Erythroblast (primary cell): ENCODE measurements around the gene COPS3.
A peak's percentile ranks its signal among the peaks of the same experiment; 100 is the strongest.

Source experiments
- DNase-seq, 2 experiments: peaks; one replicate each; lab custom pipeline; 2025; lab: John Stamatoyannopoulos, UW
- GATA1 ChIP-seq: IDR thresholded peaks from 2 replicates; pipeline ENCODE4 v1.6.1; 2011; ENCODE audit warnings: low read depth, mild to moderate bottlenecking, control low read depth, low read length, moderate library complexity
- POLR2A ChIP-seq: IDR thresholded peaks from 2 replicates; pipeline ENCODE4 v1.6.1; 2011; ENCODE audit warnings: mild to moderate bottlenecking, low read length

Gene COPS3

DNA sequence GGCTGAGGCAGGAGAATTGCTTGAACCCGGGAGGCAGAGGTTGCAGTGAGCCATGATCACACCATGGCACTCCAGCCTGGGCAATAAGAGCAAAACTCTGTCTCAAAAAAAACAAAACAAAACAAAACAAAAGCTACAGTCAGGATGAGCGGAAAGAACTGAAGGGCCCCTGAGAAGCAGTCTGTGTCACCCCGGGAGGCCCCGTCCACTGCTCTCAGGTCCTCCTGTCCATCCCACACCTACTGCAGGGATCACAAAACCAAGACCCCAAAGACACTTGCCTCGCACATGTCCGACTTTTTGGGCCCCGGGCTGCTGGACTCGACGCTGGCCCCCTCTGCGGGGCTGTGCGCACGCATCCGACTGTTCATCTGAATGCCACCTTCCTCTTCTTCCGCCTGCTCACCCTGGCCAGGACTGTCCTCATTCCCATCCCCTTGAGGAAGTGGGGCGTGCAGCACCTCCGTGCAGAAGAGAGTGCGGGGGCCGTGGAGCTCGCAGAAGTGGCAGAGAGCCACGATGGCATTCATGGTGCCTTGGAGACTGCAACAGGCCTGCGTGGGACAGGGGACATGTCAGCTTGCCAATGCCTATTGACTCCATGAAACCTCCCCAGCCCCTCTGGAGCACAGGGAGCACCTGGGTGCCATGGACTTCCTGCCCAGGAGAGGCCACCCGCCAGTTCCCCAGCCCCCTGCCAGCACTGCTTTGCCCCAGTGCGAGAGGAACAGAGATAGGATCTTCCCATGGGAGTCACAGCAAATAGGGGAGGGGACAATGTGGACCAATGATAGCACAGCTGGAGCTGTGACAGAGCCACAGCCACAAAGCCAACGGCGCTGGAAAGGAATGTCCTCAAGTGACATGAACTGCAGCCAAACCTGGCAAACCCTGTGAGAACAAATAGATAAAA is 53.2 kb downstream of the COPS3 start:
- DNase-seq: peak in 1 of 2 experiments; percentile 44
- TF ChIP-seq POLR2A (no peak), GATA1 (no peak)

DNA sequence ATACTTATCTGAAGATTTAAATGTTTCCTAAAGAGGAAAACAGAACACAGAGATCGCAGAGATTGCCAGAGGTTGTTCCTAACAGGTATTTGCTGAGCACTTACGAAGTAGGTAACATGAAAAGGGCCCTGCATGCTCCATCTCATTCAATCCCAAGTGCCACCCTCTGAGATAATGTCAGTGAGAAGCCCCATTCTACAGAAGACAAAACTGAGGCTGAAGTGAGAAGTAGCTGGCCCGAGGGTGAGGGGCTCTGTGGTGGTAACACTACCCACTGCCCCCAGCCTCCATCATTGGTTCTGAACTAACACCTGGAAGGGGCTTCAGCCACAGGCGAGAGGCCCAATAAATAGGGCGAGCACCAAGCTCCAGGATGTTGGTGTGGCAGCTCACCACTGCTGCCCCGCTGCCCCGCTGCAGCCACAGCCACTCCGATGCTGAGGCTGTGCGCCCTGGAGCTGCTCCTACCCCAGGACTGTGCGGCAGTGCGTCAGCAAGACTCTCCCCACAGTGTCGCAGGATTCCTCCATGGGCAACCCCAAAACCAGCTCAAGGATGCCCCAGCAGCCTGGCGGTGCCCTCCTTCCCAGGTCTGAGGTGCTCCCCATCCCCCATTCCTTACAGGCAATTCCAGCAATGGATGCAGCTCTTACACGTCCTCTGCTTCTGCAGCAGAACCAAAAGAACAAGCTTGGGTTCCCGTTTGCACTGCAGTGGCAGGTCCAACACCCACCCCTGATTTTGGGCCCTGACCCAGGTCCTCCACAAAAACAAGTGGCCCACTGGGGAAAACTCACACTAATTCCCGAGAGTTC is 54.4 kb downstream of the COPS3 start:
- no peak for TF ChIP-seq POLR2A
- TF ChIP-seq GATA1: no peak

DNA sequence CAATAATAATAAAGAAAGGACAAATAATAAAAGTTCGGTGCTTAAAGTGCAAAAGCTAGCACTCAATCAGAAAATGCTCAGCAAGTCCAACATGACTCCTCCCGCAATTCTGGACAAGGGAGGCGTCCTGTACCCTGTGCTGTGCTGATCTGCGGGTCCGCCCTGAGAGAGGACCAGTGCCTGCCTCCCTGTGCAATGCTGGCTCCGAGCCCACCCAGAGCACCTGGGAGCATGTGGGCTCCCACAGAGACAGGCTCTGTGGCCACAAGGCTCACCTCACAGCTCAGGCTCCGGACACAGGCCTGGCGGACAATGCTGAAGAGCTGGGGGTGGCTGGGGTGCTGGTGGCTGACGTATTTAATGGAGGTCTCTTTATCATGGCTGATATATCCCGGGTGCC is 55.1 kb downstream of the COPS3 start:
- DNase-seq: no peak
- TF ChIP-seq GATA1: no peak
- TF ChIP-seq POLR2A: no peak

More for the DNA sequence above, 54.4 kb downstream of the COPS3 start:
- no peak for DNase-seq

- DNase-seq: no peak
Measured at GRCh38 chr17:17224137-17224536, 56.9 kb downstream of the COPS3 start.

GRCh38 chr17:17223736-17224135 is 57.3 kb downstream of the COPS3 start:
- no peak for TF ChIP-seq GATA1
- no peak for TF ChIP-seq POLR2A
- no peak for DNase-seq

More at GRCh38 chr17:17224137-17224536, 56.9 kb downstream of the COPS3 start:
- TF ChIP-seq GATA1 (no peak), POLR2A (no peak)

- TF ChIP-seq GATA1: no peak
- TF ChIP-seq POLR2A: no peak
Measured at GRCh38 chr17:17221329-17221728, 59.7 kb downstream of the COPS3 start.

GRCh38 chr17:17220529-17220928 is 60.5 kb downstream of the COPS3 start:
- no peak for DNase-seq
- TF ChIP-seq POLR2A: no peak
- TF ChIP-seq GATA1: no peak

More at GRCh38 chr17:17221329-17221728, 59.7 kb downstream of the COPS3 start:
- DNase-seq: no peak

DNA sequence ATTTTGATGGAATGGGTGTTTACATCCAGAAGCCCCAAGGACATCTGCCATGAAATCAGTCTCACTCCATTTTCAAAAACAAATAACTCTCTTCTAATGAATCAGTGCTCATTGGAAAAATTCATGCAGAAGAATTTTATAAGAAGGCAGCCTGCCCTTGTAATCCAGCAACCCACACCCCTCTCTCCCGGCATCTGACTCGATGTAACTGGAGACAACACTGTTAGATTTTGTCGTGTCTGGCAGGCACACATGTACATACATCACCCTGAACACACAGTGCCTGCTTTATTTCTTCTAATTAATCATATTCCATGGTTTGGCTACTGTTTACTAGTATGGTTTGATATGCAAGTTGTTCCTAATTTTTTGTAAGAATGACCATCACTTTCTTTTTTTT is 63.1 kb downstream of the COPS3 start:
- no peak for DNase-seq

GRCh38 chr17:17216776-17217175 is 64.3 kb downstream of the COPS3 start:
- TF ChIP-seq GATA1 (no peak), POLR2A (no peak)
- no peak for DNase-seq

More for the DNA sequence above, 63.1 kb downstream of the COPS3 start:
- TF ChIP-seq GATA1: no peak
- no peak for TF ChIP-seq POLR2A

- TF ChIP-seq POLR2A: no peak
- no peak for TF ChIP-seq GATA1
- DNase-seq: no peak
Measured at GRCh38 chr17:17216236-17216635, 64.8 kb downstream of the COPS3 start.

- DNase-seq: no peak
- no peak for TF ChIP-seq GATA1
- no peak for TF ChIP-seq POLR2A
Measured at GRCh38 chr17:17215575-17215974, 65.5 kb downstream of the COPS3 start.

DNA sequence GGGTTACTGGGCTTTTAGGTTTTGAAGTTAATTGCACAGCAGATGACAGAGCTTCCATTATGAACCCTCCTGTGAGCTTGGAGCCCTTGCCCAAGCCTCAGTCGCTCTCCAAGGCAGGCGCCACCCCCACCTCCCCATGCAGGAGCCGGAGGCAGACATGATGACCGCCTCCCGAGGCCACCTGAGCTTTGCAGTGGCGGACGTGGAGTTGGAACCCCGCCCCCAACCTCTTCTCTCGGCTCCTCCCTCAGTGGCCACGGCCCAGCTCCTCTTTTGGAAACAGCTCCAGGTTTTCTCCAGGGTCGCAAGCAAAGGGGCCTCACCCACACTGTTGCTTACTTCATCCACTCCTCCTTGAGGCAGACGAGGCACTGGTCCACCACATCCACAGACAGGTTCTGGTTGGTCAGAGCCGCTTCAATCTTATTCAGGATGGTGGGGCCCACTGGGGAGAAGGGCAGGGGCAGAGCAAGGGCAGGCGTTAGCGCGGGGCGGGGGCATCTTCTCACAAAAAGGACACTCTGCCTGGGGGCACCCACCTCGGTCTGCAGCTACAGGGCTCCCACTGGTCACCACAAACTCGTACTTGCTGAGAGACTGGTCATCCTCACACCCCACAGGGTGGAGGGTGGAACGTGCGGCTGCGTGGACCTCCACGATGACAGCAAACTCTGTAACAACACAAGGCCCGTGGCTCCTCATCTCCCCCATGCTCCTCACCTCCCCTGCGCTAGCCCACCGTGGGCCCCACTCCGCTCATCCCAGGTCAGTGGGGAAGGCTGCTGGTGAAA is 66.2 kb downstream of the COPS3 start:
- no peak for DNase-seq
- TF ChIP-seq GATA1: no peak
- TF ChIP-seq POLR2A: no peak

- TF ChIP-seq GATA1 (no peak), POLR2A (no peak)
- no peak for DNase-seq
Measured at GRCh38 chr17:17213775-17214174, 67.3 kb downstream of the COPS3 start.

- TF ChIP-seq POLR2A: no peak
- TF ChIP-seq GATA1: no peak
- DNase-seq: no peak
Measured at GRCh38 chr17:17207998-17208397, 73.0 kb downstream of the COPS3 start.
